HUES48 (cell line): Measurements from ENCODE around the gene CACNG6.

Experiments used
- H3K27ac ChIP-seq: one replicate; pipeline ENCODE4 v1.7.0; 2013; ENCODE audit warnings: low read depth, low read length, inconsistent platforms
- H3K27me3 ChIP-seq: 2 replicates; pipeline ENCODE4 v1.6.1; 2013; ENCODE audit warnings: mild to moderate bottlenecking, low read length; ENCODE audit not compliant: control insufficient read depth, insufficient read depth
- H3K36me3 ChIP-seq: 2 replicates; pipeline ENCODE4 v1.6.1; 2013; ENCODE audit warnings: low read length; ENCODE audit not compliant: control insufficient read depth, insufficient read depth
- H3K4me1 ChIP-seq: 2 replicates; pipeline ENCODE4 v1.6.1; 2013; ENCODE audit warnings: mild to moderate bottlenecking, low read length; ENCODE audit not compliant: control insufficient read depth, insufficient read depth
- H3K4me3 ChIP-seq: 2 replicates; pipeline ENCODE4 v1.5.1; 2013; ENCODE audit warnings: mild to moderate bottlenecking, low read depth, low read length
- H3K9ac ChIP-seq: 2 replicates; pipeline ENCODE4 v1.6.1; 2013; ENCODE audit warnings: mild to moderate bottlenecking, low read depth, low read length, moderate library complexity
- H3K9me3 ChIP-seq: 2 replicates; pipeline ENCODE4 v1.6.1; 2013; ENCODE audit warnings: low read length; ENCODE audit not compliant: control insufficient read depth, insufficient read depth

The CACNG6 gene

GRCh38 chr19:54001496-54001895, 10.1 kb downstream of the CACNG6 start:
- Histone ChIP-seq H3K27ac (no peak overlapping the region), H3K4me1 (peaks cover 5% of the 10 kb centered on the region; the same call in 1 of the 2 replicates), H3K27me3 (peaks cover 9% of the 10 kb centered on the region; the same call in 1 of the 2 replicates), H3K9ac (no peak overlapping the region), H3K4me3 (no peak overlapping the region), H3K36me3 (no peaks in the 10 kb centered on the region), H3K9me3 (no peaks in the 10 kb centered on the region)

DNA sequence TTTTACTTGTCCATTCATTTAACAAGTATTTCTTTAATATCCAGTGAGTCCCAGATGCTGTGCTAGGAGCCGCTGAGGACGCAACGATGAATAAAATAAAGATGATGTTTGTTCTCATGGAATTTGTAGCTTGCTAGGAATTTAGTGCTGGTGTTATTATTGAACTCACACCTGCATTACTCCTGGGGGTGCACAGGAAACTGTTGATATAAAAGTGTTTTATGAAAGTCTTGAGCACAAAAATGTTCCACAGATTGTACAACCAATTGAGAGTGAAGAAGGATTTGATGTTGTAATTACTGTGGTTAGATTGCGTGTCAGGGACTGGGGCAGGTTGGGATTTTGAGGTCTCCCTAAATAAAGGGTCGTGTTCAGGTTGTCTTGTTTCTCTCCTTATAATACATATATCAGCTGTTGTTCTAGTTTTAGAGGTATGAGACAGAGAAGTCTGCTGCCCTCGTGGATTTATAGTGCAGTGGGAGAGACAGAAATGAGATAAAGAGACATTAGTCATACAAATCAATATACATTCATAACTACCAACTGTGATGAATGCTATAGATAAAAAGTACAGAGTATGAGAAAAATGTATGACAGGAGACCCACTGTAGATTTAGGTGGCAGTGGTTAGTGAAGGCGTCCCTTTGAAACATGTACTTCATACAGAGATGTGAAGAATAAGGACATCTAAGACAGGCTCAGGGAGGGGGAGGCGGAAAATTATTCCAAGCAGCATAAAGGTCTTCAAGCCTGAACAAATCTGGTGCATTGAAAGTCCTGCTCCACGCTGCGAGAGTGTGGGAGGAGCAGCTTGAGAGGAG, 11.3 kb downstream of the CACNG6 start:
- Histone ChIP-seq H3K9me3 (no peaks in the 10 kb centered on the region), H3K9ac (no peak overlapping the region), H3K36me3 (no peaks in the 10 kb centered on the region), H3K4me1 (peaks cover 5% of the 10 kb centered on the region; the same call in 1 of the 2 replicates), H3K27ac (no peak overlapping the region), H3K4me3 (no peak overlapping the region), H3K27me3 (peaks cover 9% of the 10 kb centered on the region; the same call in 1 of the 2 replicates)

- peaks cover 6% of the 10 kb centered on the region; the same call in 1 of the 2 replicates for H3K4me1 ChIP-seq
- H3K9me3 ChIP-seq: no peaks in the 10 kb centered on the region
- no peak overlapping the region for H3K27ac ChIP-seq
- no peak overlapping the region for H3K9ac ChIP-seq
- H3K4me3 ChIP-seq: no peak overlapping the region
- no peaks in the 10 kb centered on the region for H3K36me3 ChIP-seq
- no peaks in the 10 kb centered on the region for H3K27me3 ChIP-seq
Observed at GRCh38 chr19:54009440-54009839, 18.0 kb downstream of the CACNG6 start.

- Histone ChIP-seq H3K9me3 (no peaks in the 10 kb centered on the region), H3K4me1 (peaks cover 6% of the 10 kb centered on the region; the same call in 1 of the 2 replicates), H3K4me3 (no peak overlapping the region), H3K9ac (no peak overlapping the region), H3K27me3 (no peaks in the 10 kb centered on the region), H3K36me3 (no peaks in the 10 kb centered on the region), H3K27ac (no peak overlapping the region)
Observed at GRCh38 chr19:54010474-54010873, 19.0 kb downstream of the CACNG6 start.

- Histone ChIP-seq H3K9me3 (no peaks in the 10 kb centered on the region), H3K4me1 (peaks cover 6% of the 10 kb centered on the region; the same call in 1 of the 2 replicates), H3K4me3 (0 out of 2 replicates have a peak overlapping the region, but pooled peaks have one; percentile 27), H3K27ac (no peak overlapping the region), H3K9ac (no peak overlapping the region), H3K36me3 (no peaks in the 10 kb centered on the region), H3K27me3 (no peaks in the 10 kb centered on the region)
Observed at GRCh38 chr19:54011507-54012211, 20.2 kb downstream of the CACNG6 start.

DNA sequence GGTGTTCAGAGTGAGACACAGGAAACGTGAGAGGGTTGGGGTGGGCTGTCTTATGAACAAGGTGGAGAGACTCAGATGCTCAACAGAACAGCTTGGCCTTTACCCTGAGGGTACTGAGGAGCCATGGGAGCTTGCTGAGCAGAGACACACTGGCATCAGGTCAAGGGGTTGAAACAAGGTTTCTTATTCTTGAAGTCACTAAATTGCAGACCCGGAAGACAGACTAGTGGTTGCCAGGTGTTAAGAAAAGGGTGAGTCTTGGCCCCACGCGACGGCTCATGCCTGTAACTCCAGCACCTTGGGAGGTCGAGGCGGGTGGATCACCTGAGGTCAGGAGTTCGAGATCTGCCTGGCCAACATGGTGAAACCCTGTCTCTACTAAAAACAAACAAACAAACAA, 22.4 kb downstream of the CACNG6 start:
- H3K36me3 ChIP-seq: no peaks in the 10 kb centered on the region
- no peaks in the 10 kb centered on the region for H3K9me3 ChIP-seq
- H3K4me1 ChIP-seq: peaks cover 6% of the 10 kb centered on the region; the same call in 1 of the 2 replicates
- H3K27ac ChIP-seq: no peak overlapping the region
- H3K4me3 ChIP-seq: no peak overlapping the region
- H3K9ac ChIP-seq: no peak overlapping the region
- H3K27me3 ChIP-seq: no peaks in the 10 kb centered on the region

DNA sequence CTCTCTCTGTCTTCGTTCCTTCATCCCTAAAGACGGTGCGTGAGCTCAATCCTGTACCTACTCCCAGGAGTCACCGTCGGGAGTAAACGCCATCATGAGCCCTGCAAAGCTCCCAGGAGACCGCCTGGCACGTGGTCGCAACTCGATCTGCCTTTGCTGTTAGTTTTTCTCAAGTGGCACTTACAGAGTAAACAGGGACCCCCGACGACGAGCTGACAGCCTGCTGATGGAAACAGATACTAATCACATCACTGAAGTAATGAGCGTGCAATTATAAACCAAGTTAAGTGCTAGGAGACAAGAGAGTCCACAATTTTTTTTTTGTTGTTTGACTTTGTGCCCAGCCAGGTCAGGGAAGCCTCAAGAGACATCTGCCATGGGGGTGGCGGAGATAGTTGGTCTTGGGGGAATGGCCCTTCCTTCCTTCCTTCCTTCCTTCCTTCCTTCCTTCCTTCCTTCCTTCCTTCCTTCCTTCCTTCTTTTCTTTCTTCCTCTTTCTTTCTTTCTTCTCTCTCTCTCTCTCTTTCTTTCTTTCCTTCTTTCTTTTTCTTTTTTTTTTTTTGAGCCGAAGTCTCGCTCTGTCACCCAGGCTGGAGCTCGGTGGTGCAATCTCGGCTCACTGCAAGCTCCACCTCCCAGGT, 23.6 kb downstream of the CACNG6 start:
- no peaks in the 10 kb centered on the region for H3K9me3 ChIP-seq
- H3K4me3 ChIP-seq: no peak overlapping the region
- H3K27me3 ChIP-seq: no peaks in the 10 kb centered on the region
- no peak overlapping the region for H3K9ac ChIP-seq
- no peak overlapping the region for H3K27ac ChIP-seq
- peaks cover 12% of the 10 kb centered on the region for H3K4me1 ChIP-seq
- no peaks in the 10 kb centered on the region for H3K36me3 ChIP-seq

DNA sequence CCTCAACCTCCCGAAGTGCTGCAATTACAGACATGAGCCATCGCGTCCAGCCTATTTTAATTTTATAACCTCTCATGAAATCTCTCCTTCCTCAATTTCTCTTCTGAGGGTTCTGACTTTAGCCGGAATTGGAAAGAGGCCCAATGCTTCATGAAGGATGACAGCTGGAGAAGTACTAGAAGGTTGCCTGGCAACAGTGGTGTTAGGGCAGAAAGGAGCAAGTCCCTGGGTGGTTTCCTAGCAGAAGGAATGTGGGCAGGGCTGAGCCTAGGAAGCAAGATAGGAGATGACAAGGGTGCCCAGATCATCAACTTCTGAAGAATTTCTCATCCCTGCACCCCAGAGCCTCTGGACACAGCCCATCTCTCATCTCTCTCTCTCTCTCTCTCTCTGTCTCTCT, 25.8 kb downstream of the CACNG6 start:
- H3K27ac ChIP-seq: no peak overlapping the region
- H3K9ac ChIP-seq: no peak overlapping the region
- H3K4me3 ChIP-seq: no peak overlapping the region
- H3K27me3 ChIP-seq: no peaks in the 10 kb centered on the region
- H3K9me3 ChIP-seq: no peaks in the 10 kb centered on the region
- H3K36me3 ChIP-seq: no peaks in the 10 kb centered on the region
- H3K4me1 ChIP-seq: peaks cover 7% of the 10 kb centered on the region

GRCh38 chr19:54021363-54021762, 29.9 kb downstream of the CACNG6 start:
- Histone ChIP-seq H3K9ac (no peak overlapping the region), H3K4me1 (peaks cover 7% of the 10 kb centered on the region), H3K9me3 (no peaks in the 10 kb centered on the region), H3K27me3 (no peaks in the 10 kb centered on the region), H3K4me3 (no peak overlapping the region), H3K36me3 (no peaks in the 10 kb centered on the region), H3K27ac (no peak overlapping the region)

DNA sequence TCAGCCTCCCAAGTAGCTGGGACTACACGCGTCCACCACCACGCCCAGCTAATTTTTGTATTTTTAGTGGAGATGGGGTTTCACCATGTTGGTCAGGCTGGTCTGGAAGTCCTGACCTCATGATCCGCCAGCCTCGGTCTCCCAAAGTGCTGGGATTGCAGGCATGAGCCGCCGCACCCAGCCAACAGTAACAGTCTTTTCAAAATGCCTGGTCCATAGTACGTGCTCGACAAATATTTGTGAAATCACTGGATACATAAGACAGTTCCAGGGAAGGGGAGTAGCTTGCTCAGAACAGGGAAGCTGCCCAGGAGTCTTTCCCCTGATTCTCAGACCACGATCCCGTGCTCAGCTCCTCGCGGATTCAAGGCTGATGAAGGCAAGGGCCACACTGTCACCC, 30.5 kb downstream of the CACNG6 start:
- Histone ChIP-seq H3K4me1 (peaks cover 7% of the 10 kb centered on the region), H3K9ac (no peak overlapping the region), H3K36me3 (no peaks in the 10 kb centered on the region), H3K9me3 (no peaks in the 10 kb centered on the region), H3K27me3 (no peaks in the 10 kb centered on the region), H3K4me3 (no peak overlapping the region), H3K27ac (no peak overlapping the region)

DNA sequence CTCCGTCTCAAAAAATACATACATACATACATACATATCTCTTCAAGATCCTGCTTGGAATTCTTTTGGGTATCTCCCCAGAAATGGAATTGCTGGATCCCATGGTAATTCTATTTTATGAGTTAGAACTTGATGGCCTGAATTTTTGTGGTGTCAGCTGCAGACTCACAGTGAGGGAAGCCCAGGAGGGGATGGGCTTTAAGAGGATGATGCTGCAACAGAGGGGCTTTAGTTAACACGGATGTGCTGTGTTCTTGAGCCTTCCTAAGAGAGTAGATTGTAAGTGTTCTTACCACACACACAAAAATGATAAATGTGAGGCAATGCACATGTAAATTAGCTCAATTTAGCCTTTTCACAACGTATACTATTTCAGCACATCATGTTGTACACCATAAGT, 31.8 kb downstream of the CACNG6 start:
- Histone ChIP-seq H3K4me3 (no peak overlapping the region), H3K27me3 (no peaks in the 10 kb centered on the region), H3K9ac (no peak overlapping the region), H3K9me3 (no peaks in the 10 kb centered on the region), H3K4me1 (peaks cover 7% of the 10 kb centered on the region), H3K27ac (no peak overlapping the region), H3K36me3 (no peaks in the 10 kb centered on the region)
